ENCODE results near the gene FAM177B. TPM values are rescaled to one million over a fixed set of nuclear protein-coding genes. Genes with fewer than 3 reads are reported as not detected.
"Not testable (repeated sequence)": the region's sequence is repeated elsewhere in the genome, so short reads cannot be mapped to it uniquely, and the experiment has no call there.

The FAM177B gene
- total RNA-seq, 2 donors from 2014 or later: not detected

- Histone ChIP-seq H3K9me3 (no peaks in the 10 kb centered on the region), H3K36me3 (no peaks in the 10 kb centered on the region), H3K27ac (no peak overlapping the region), H3K4me3 (no peak overlapping the region), H3K27me3 (no peaks in the 10 kb centered on the region), H3K4me1 (no peaks in the 10 kb centered on the region)
- DNase-seq (ENCODE audit: low spot score): no peak
- TF ChIP-seq CTCF (IDR thresholded peaks at IDR 0.05): no peak
Observed at GRCh38 chr1:222759451-222760035, 22.5 kb downstream of the FAM177B start.

- no peaks in the 10 kb centered on the region for H3K27me3 ChIP-seq
- no peak overlapping the region for H3K27ac ChIP-seq
- H3K4me1 ChIP-seq: no peaks in the 10 kb centered on the region
- no peak for TF ChIP-seq CTCF (IDR thresholded peaks at IDR 0.05)
- no peak for DNase-seq (ENCODE audit: low spot score)
- H3K9me3 ChIP-seq: no peaks in the 10 kb centered on the region
- no peaks in the 10 kb centered on the region for H3K36me3 ChIP-seq
- H3K4me3 ChIP-seq: no peak overlapping the region
Observed at GRCh38 chr1:222761083-222761482, 24.1 kb downstream of the FAM177B start.

GRCh38 chr1:222762178-222762577 lies 25.2 kb downstream of the FAM177B start:
- not testable (repeated sequence) for H3K4me1 ChIP-seq; H3K9me3 ChIP-seq; H3K36me3 ChIP-seq; DNase-seq (ENCODE audit: low spot score); H3K4me3 ChIP-seq; H3K27ac ChIP-seq; H3K27me3 ChIP-seq

GRCh38 chr1:222767152-222767571 lies 30.2 kb downstream of the FAM177B start:
- Histone ChIP-seq H3K27me3 (no peaks in the 10 kb centered on the region), H3K4me3 (no peak overlapping the region), H3K9me3 (peaks cover 7 to 15% of the 10 kb centered on the region in 2 donors), H3K36me3 (no peaks in the 10 kb centered on the region), H3K4me1 (no peaks in the 10 kb centered on the region), H3K27ac (no peak overlapping the region)
- DNase-seq (ENCODE audit: low spot score): no peak
- no peak for TF ChIP-seq CTCF (IDR thresholded peaks at IDR 0.05)

- Histone ChIP-seq H3K9me3 (peaks cover 7 to 15% of the 10 kb centered on the region in 2 donors), H3K4me1 (peaks cover 0 to 3% of the 10 kb centered on the region in 2 donors), H3K36me3 (no peaks in the 10 kb centered on the region), H3K4me3 (no peak overlapping the region), H3K27me3 (no peaks in the 10 kb centered on the region), H3K27ac (no peak overlapping the region)
- TF ChIP-seq CTCF (IDR thresholded peaks at IDR 0.05): no peak
- no peak for DNase-seq (ENCODE audit: low spot score)
Observed at GRCh38 chr1:222768592-222768991, 31.6 kb downstream of the FAM177B start.

- H3K36me3 ChIP-seq: no peaks in the 10 kb centered on the region
- peaks cover 7 to 15% of the 10 kb centered on the region in 2 donors for H3K9me3 ChIP-seq
- peaks cover 0 to 3% of the 10 kb centered on the region in 2 donors for H3K4me1 ChIP-seq
- H3K27ac ChIP-seq: no peak overlapping the region
- no peak for DNase-seq (ENCODE audit: low spot score)
- no peak for TF ChIP-seq CTCF (IDR thresholded peaks at IDR 0.05)
- no peaks in the 10 kb centered on the region for H3K27me3 ChIP-seq
- H3K4me3 ChIP-seq: no peak overlapping the region
Observed at GRCh38 chr1:222769181-222769580, 32.2 kb downstream of the FAM177B start.
